ENCODE data around the gene HIPK3. TPM values are rescaled to one million over a fixed set of nuclear protein-coding genes. Genes with fewer than 3 reads are reported as not detected.

HIPK3 gene
- total and polyA plus RNA-seq, 8 donors: 43.1 to 126 (median 50.5) TPM

GRCh38 chr11:33403344-33403743 is 146.2 kb downstream of the HIPK3 start:
- ATAC-seq (no peak), DNase-seq (no peak)
- intact Hi-C loops (cut with DNase I): no loop called here
- TF ChIP-seq, protein P1, sequence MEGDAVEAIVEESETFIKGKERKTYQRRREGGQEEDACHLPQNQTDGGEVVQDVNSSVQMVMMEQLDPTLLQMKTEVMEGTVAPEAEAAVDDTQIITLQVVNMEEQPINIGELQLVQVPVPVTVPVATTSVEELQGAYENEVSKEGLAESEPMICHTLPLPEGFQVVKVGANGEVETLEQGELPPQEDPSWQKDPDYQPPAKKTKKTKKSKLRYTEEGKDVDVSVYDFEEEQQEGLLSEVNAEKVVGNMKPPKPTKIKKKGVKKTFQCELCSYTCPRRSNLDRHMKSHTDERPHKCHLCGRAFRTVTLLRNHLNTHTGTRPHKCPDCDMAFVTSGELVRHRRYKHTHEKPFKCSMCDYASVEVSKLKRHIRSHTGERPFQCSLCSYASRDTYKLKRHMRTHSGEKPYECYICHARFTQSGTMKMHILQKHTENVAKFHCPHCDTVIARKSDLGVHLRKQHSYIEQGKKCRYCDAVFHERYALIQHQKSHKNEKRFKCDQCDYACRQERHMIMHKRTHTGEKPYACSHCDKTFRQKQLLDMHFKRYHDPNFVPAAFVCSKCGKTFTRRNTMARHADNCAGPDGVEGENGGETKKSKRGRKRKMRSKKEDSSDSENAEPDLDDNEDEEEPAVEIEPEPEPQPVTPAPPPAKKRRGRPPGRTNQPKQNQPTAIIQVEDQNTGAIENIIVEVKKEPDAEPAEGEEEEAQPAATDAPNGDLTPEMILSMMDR (IDR thresholded peaks at IDR 0.05): no peak
- H3K4me1 ChIP-seq: no peaks in the 10 kb centered on the region
- no peak overlapping the region for H3K27ac ChIP-seq
- H3K27me3 ChIP-seq: no peaks in the 10 kb centered on the region
- H3K9me3 ChIP-seq: no peaks in the 10 kb centered on the region
- H3K4me3 ChIP-seq: no peak overlapping the region
- no peaks in the 10 kb centered on the region for H3K36me3 ChIP-seq

- intact Hi-C loops (cut with DNase I): no loop called here
These were observed 148.8 kb downstream of the HIPK3 start for GRCh38 chr11:33405834-33406602.

More at GRCh38 chr11:33405834-33406602, 148.8 kb downstream of the HIPK3 start:
- DNase-seq: no peak
- TF ChIP-seq, protein P1 (IDR thresholded peaks at IDR 0.05): no peak
- H3K4me3 ChIP-seq: no peak overlapping the region
- H3K36me3 ChIP-seq: no peaks in the 10 kb centered on the region
- no peaks in the 10 kb centered on the region for H3K9me3 ChIP-seq
- H3K4me1 ChIP-seq: no peaks in the 10 kb centered on the region
- no peak overlapping the region for H3K27ac ChIP-seq
- H3K27me3 ChIP-seq: peaks cover 0 to 11% of the 10 kb centered on the region in 2 donors
- ATAC-seq: no peak

Other genes starting within 250 kb of the HIPK3 start
- gene DEPDC7, start 241.5 kb upstream of the HIPK3 start, total RNA-seq: 1 to 10 TPM; 1.2 to 1.7 TPM
- gene DEPDC7, start 241.5 kb upstream of the HIPK3 start, polyA plus RNA-seq (ENCODE audit: insufficient read length in 6 of 6): 10 to 100 TPM; 17.6 to 23.5 (median 19.7) TPM
- 10 to 100 TPM; 15.6 to 25.9 TPM for gene TCP11L1, start 217.8 kb upstream of the HIPK3 start, total RNA-seq
- 10 to 100 TPM; 13.9 to 18.0 (median 15.5) TPM for gene TCP11L1, start 217.8 kb upstream of the HIPK3 start, polyA plus RNA-seq (ENCODE audit: insufficient read length in 6 of 6)
- 10 to 100 TPM; 23.5 to 25.2 TPM for gene CSTF3, start 95.9 kb upstream of the HIPK3 start, total RNA-seq
- gene CSTF3, start 95.9 kb upstream of the HIPK3 start, polyA plus RNA-seq (ENCODE audit: insufficient read length in 6 of 6): 10 to 100 TPM; 47.1 to 64.4 (median 52.6) TPM
- under 1 TPM; 0.18 to 0.29 TPM for gene KIAA1549L, start 118.7 kb downstream of the HIPK3 start, total RNA-seq
- 1 to 10 TPM; 1.8 to 4.5 (median 2.8) TPM for gene KIAA1549L, start 118.7 kb downstream of the HIPK3 start, polyA plus RNA-seq (ENCODE audit: insufficient read length in 6 of 6)